Adrenal gland (tissue), 5 donors: ENCODE results near the gene ANKS3.

Experiments used
- POLR2A ChIP-seq, 2 donors: fragments of 450-650 bp; IDR thresholded peaks; one replicate each; pipeline ENCODE4 v1.6.1; 2017; ENCODE audit warnings: antibody characterized with exemption in 2 of 2, mild to moderate bottlenecking in 2 of 2, moderate library complexity in 1 of 2
- TF ChIP-seq, protein P1 (sequence below), 6 experiments: fragments of 450-650 bp in 4 of 6; fragments of 200-600 bp in 2 of 6; sonication (generic) in 1 of 6; IDR thresholded peaks; 1 replicate in 5 of 6; 2 replicates in 1 of 6; pipeline versions ENCODE4 v1.5.1 to v1.8.0; 2016 to 2021; ENCODE audit warnings: antibody characterized with exemption in 6 of 6, mild to moderate bottlenecking in 2 of 6, moderate library complexity in 1 of 6
- donor health status: DM: no; HTN: no; CAD: no.

DNA sequence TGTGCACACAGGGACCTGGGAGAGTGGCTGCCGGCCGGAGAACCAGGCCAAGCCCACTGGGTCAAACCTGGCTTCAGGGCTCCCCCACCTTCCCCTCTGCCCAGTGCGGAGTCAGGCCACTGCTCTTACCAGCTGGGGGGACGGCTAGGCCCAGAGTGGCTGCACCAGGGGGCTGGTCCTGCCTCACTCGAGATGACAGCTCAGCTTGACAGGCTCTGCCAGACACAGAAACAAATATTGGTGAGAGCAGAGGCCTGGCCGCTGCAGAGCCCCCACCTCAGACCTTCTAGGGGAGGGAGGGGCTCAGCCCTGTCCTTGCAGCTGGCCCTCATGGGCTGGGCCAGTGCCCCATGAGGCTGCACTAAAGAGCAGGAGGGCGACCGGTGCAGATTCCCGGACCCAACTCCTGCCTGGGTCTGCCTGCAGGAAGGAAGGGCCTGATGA, 36.2 kb downstream of the ANKS3 start:
- TF ChIP-seq, protein P1, sequence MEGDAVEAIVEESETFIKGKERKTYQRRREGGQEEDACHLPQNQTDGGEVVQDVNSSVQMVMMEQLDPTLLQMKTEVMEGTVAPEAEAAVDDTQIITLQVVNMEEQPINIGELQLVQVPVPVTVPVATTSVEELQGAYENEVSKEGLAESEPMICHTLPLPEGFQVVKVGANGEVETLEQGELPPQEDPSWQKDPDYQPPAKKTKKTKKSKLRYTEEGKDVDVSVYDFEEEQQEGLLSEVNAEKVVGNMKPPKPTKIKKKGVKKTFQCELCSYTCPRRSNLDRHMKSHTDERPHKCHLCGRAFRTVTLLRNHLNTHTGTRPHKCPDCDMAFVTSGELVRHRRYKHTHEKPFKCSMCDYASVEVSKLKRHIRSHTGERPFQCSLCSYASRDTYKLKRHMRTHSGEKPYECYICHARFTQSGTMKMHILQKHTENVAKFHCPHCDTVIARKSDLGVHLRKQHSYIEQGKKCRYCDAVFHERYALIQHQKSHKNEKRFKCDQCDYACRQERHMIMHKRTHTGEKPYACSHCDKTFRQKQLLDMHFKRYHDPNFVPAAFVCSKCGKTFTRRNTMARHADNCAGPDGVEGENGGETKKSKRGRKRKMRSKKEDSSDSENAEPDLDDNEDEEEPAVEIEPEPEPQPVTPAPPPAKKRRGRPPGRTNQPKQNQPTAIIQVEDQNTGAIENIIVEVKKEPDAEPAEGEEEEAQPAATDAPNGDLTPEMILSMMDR (IDR thresholded peaks at IDR 0.05) = no peak
- TF ChIP-seq POLR2A (IDR thresholded peaks at IDR 0.05) = no peak
